Measurements from ENCODE around the gene MRPL51.
"Not testable (repeated sequence)": the region's sequence is repeated elsewhere in the genome, so short reads cannot be mapped to it uniquely, and the experiment has no call there.

DNA sequence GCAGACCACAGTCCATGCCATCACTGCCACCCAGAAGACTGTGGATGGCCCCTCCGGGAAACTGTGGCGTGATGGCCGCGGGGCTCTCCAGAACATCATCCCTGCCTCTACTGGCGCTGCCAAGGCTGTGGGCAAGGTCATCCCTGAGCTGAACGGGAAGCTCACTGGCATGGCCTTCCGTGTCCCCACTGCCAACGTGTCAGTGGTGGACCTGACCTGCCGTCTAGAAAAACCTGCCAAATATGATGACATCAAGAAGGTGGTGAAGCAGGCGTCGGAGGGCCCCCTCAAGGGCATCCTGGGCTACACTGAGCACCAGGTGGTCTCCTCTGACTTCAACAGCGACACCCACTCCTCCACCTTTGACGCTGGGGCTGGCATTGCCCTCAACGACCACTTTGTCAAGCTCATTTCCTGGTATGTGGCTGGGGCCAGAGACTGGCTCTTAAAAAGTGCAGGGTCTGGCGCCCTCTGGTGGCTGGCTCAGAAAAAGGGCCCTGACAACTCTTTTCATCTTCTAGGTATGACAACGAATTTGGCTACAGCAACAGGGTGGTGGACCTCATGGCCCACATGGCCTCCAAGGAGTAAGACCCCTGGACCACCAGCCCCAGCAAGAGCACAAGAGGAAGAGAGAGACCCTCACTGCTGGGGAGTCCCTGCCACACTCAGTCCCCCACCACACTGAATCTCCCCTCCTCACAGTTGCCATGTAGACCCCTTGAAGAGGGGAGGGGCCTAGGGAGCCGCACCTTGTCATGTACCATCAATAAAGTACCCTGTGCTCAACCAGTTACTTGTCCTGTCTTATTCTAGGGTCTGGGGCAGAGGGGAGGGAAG lies 44.7 kb upstream of the MRPL51 start:
- TF ChIP-seq, protein P1, sequence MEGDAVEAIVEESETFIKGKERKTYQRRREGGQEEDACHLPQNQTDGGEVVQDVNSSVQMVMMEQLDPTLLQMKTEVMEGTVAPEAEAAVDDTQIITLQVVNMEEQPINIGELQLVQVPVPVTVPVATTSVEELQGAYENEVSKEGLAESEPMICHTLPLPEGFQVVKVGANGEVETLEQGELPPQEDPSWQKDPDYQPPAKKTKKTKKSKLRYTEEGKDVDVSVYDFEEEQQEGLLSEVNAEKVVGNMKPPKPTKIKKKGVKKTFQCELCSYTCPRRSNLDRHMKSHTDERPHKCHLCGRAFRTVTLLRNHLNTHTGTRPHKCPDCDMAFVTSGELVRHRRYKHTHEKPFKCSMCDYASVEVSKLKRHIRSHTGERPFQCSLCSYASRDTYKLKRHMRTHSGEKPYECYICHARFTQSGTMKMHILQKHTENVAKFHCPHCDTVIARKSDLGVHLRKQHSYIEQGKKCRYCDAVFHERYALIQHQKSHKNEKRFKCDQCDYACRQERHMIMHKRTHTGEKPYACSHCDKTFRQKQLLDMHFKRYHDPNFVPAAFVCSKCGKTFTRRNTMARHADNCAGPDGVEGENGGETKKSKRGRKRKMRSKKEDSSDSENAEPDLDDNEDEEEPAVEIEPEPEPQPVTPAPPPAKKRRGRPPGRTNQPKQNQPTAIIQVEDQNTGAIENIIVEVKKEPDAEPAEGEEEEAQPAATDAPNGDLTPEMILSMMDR (IDR thresholded peaks at IDR 0.05) = peak; percentile 82 to 95 (median 87)
- TF ChIP-seq POLR2A (IDR thresholded peaks at IDR 0.05) = not testable (repeated sequence)

Data from heart left ventricle (tissue), 13 donors.